Panc1 (cell line): Measurements from ENCODE around the gene POLR2B. TPM values are rescaled to one million over a fixed set of nuclear protein-coding genes. Genes with fewer than 3 reads are reported as not detected.

Experiments
- ATAC-seq: fragments of 200-7000 bp; cut with Tn5 transposase; 2 replicates; pipeline ENCODE4 v1.9.1; 2020; ENCODE audit warnings: mild to moderate bottlenecking, moderate library complexity
- BruUV-seq: library from RNA; stranded (reverse); fragments of 400-500 nt; replicated peaks from 2 replicates; lab custom pipeline; 2021; lab: Mats Ljungman, UMichigan
- CTCF ChIA-PET: fragments of 300-600 bp; sonication (Branson Sonifier 250); formaldehyde crosslinking; loops from one replicate; lab custom pipeline; 2022; ENCODE audit warnings: antibody characterized with exemption; lab: Charles Lee
- POLR2A ChIA-PET: fragments of 300-600 bp; sonication (Branson Sonifier 250); formaldehyde crosslinking; loops from one replicate; lab custom pipeline; 2022; ENCODE audit warnings: antibody characterized with exemption; lab: Charles Lee
- DNase-seq: peaks from one replicate; pipeline ENCODE4 v3.0.0-alpha.2; 2010; ENCODE audit warnings: low read depth, low spot score
- H3K27ac ChIP-seq: 2 replicates; pipeline ENCODE4 v1.5.1; 2011; ENCODE audit warnings: mild to moderate bottlenecking, low read length, inconsistent platforms
- H3K27me3 ChIP-seq: fragments of 200-500 bp; sonication (Bioruptor generic); 2 replicates; pipeline ENCODE4 v1.6.0; 2014; ENCODE audit warnings: low read length, inconsistent platforms; ENCODE audit not compliant: control insufficient read depth, insufficient read depth
- H3K36me3 ChIP-seq: fragments of 200-500 bp; sonication (Bioruptor generic); 2 replicates; pipeline ENCODE4 v1.5.1; 2014; ENCODE audit warnings: inconsistent platforms, mild to moderate bottlenecking, low read length, moderate library complexity; ENCODE audit not compliant: control insufficient read depth, insufficient read depth
- H3K4me1 ChIP-seq: 2 replicates; pipeline ENCODE4 v1.5.1; 2011; ENCODE audit warnings: inconsistent platforms, mild to moderate bottlenecking, low read length, moderate library complexity; ENCODE audit not compliant: control insufficient read depth, insufficient read depth
- H3K4me3 ChIP-seq, 2 experiments: 2 replicates each; pipeline ENCODE4 v1.5.1; 2011 to 2012; ENCODE audit warnings: low read depth in 2 of 2, low read length in 2 of 2, mild to moderate bottlenecking in 2 of 2, inconsistent platforms in 1 of 2, moderate library complexity in 1 of 2
- H3K9me3 ChIP-seq: fragments of 200-500 bp; sonication (Bioruptor generic); 2 replicates; pipeline ENCODE4 v1.5.1; 2014; ENCODE audit warnings: low read depth, mild to moderate bottlenecking, inconsistent platforms, low read length, moderate library complexity; ENCODE audit not compliant: control insufficient read depth, insufficient read depth
- CTCF ChIP-seq: fragments of 450-650 bp; IDR thresholded peaks from 2 replicates; pipeline ENCODE4 v1.5.1; 2017; ENCODE audit warnings: mild to moderate bottlenecking
- POLR2AphosphoS5 ChIP-seq: IDR thresholded peaks from 2 replicates; pipeline ENCODE4 v1.6.1; 2012; ENCODE audit warnings: mild to moderate bottlenecking, low read depth, low read length, moderate library complexity
- SIN3A ChIP-seq: IDR thresholded peaks from 2 replicates; pipeline ENCODE4 v1.6.1; 2012; ENCODE audit warnings: low read depth, mild to moderate bottlenecking, low read length, moderate library complexity, borderline replicate concordance; ENCODE audit not compliant: insufficient read depth
- TCF7L2 ChIP-seq: IDR thresholded peaks from 2 replicates; pipeline ENCODE4 v1.6.1; 2011; ENCODE audit warnings: mild to moderate bottlenecking, low read depth, low read length, inconsistent platforms
- in situ Hi-C: cut with HindIII; loops from 2 replicates; pipeline ENCODE4 v1.10.0; 2016; ENCODE audit warnings: low sequenced_read_pairs, low pct_unique_long_range_greater_than_20kb
- intact Hi-C: fragments of 100-400 bp; cut with micrococcal nuclease; formaldehyde crosslinking; loops from one replicate; pipeline ENCODE4 v1.10.0; 2022; ENCODE audit not compliant: unreplicated experiment
- total RNA-seq: library from RNA; stranded (reverse); gene quantifications from one replicate; pipeline ENCODE4 v1.2.1, GENCODE V29; 2021; ENCODE audit not compliant: unreplicated experiment
- TF ChIP-seq, protein P1 (sequence below), 2 experiments: IDR thresholded peaks; 2 replicates each; pipeline ENCODE4 v1.6.1; 2011 to 2012; ENCODE audit warnings: low read depth in 2 of 2, control low read depth in 1 of 2, low read length in 1 of 2, mild to moderate bottlenecking in 1 of 2, moderate library complexity in 1 of 2; ENCODE audit not compliant: insufficient read depth in 1 of 2

POLR2B gene
- total RNA-seq, 1 experiment from 2014 or later = 84.1 TPM

DNA sequence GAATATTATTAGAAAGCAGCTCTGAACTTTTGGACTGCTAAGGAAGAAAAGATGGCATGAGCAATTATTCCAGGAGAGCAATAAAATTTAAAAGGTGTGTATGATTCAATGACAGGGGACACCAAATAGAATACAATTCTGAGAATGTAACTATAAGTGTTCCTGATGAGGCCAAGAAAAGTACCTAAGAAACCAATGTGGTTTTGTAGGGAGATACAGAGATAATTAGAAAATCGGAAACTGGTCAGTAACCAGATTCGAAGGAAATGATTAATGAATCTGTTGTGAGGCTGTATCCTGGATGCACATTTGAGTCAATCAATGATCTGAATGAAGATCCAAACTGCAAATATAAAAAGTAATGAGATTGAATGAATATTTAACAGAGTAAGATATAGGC is 7.3 kb upstream of the POLR2B start:
- TF ChIP-seq, protein P1, sequence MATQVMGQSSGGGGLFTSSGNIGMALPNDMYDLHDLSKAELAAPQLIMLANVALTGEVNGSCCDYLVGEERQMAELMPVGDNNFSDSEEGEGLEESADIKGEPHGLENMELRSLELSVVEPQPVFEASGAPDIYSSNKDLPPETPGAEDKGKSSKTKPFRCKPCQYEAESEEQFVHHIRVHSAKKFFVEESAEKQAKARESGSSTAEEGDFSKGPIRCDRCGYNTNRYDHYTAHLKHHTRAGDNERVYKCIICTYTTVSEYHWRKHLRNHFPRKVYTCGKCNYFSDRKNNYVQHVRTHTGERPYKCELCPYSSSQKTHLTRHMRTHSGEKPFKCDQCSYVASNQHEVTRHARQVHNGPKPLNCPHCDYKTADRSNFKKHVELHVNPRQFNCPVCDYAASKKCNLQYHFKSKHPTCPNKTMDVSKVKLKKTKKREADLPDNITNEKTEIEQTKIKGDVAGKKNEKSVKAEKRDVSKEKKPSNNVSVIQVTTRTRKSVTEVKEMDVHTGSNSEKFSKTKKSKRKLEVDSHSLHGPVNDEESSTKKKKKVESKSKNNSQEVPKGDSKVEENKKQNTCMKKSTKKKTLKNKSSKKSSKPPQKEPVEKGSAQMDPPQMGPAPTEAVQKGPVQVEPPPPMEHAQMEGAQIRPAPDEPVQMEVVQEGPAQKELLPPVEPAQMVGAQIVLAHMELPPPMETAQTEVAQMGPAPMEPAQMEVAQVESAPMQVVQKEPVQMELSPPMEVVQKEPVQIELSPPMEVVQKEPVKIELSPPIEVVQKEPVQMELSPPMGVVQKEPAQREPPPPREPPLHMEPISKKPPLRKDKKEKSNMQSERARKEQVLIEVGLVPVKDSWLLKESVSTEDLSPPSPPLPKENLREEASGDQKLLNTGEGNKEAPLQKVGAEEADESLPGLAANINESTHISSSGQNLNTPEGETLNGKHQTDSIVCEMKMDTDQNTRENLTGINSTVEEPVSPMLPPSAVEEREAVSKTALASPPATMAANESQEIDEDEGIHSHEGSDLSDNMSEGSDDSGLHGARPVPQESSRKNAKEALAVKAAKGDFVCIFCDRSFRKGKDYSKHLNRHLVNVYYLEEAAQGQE (IDR thresholded peaks at IDR 0.05; ENCODE audit: insufficient read depth in 1 of 2, low read depth in 2 of 2, low read length in 1 of 2) = no peak
- TF ChIP-seq CTCF (no peak), TCF7L2 (no peak), POLR2AphosphoS5 (no peak), SIN3A (no peak)

DNA sequence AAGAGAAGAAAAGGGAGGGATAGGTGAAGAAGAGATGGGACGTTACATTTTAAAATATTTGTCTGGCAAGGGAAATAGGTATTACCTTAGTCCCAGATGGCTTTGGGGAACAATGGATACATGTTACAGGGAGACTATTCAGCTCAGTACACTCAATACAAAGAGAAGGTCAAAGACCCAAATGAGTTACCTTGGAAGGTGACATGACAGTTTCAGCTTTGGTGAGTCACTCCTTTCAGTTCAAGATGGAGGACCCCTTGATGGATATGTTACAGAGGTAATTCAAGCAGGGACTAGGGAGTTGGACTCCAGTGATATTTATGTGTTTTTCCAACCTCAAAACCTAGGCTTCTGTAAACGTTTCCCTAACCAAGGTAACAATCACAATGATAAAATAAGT is 6.3 kb upstream of the POLR2B start:
- H3K27ac ChIP-seq = no peak overlapping the region
- ChIA-PET CTCF (no interaction called here), POLR2A (no interaction called here)
- in situ Hi-C loops = no loop called here
- ATAC-seq (no peak), DNase-seq (no peak)
- intact Hi-C loops = no loop called here
- TF ChIP-seq TCF7L2 = no peak
- TF ChIP-seq, protein P1 (IDR thresholded peaks at IDR 0.05; ENCODE audit: insufficient read depth in 1 of 2, low read depth in 2 of 2, low read length in 1 of 2) = no peak
- TF ChIP-seq POLR2AphosphoS5 = no peak
- no peak for TF ChIP-seq SIN3A
- TF ChIP-seq CTCF = no peak
- no peak overlapping the region for H3K4me3 ChIP-seq
- no peaks in the 10 kb centered on the region for H3K9me3 ChIP-seq
- TSS peak; percentile 48 for BruUV-seq
- no peaks in the 10 kb centered on the region for H3K27me3 ChIP-seq
- no peaks in the 10 kb centered on the region for H3K4me1 ChIP-seq
- peaks cover 32% of the 10 kb centered on the region for H3K36me3 ChIP-seq

More for the DNA sequence above, 7.3 kb upstream of the POLR2B start:
- no peak overlapping the region for H3K4me3 ChIP-seq
- DNase-seq (no peak), ATAC-seq (no peak)
- CTCF ChIA-PET = no interaction called here
- in situ Hi-C loops = no loop called here
- intact Hi-C loops = no loop called here
- H3K27ac ChIP-seq = no peak overlapping the region
- H3K9me3 ChIP-seq = no peaks in the 10 kb centered on the region
- POLR2A ChIA-PET = interaction anchor here (0.6 kb wide), 1 partner anchor 781 kb away, joined by 4 read pairs; no protein-coding TSS in a partner anchor
- H3K27me3 ChIP-seq = no peaks in the 10 kb centered on the region
- no peaks in the 10 kb centered on the region for H3K4me1 ChIP-seq
- BruUV-seq = no TSS peak
- H3K36me3 ChIP-seq = peaks cover 30% of the 10 kb centered on the region
